T-helper 2 cell treated with Interferon-gamma antibody and Interleukin-4, amounts not matched to agents 5 μg/mL and 100 μg/mL, for 36 hours (primary cell): ENCODE results near the gene CDH13.

Experiments
- DNase-seq: peaks from one replicate; pipeline ENCODE4 v3.0.0; 2021; ENCODE audit warnings: low spot score
- H3K27ac Mint-ChIP-seq: one replicate; pipeline ENCODE4 v1.8.0; 2021; ENCODE audit warnings: mild to moderate bottlenecking, mixed read lengths
- H3K27me3 Mint-ChIP-seq: one replicate; pipeline ENCODE4 v1.8.0; 2021; ENCODE audit warnings: low read depth, mixed read lengths
- H3K36me3 Mint-ChIP-seq: one replicate; pipeline ENCODE4 v1.8.0; 2021; ENCODE audit warnings: low read depth, mixed read lengths
- H3K4me1 Mint-ChIP-seq: one replicate; pipeline ENCODE4 v1.8.0; 2021; ENCODE audit warnings: low read depth, mixed read lengths
- H3K4me3 Mint-ChIP-seq: one replicate; pipeline ENCODE4 v1.8.0; 2022; ENCODE audit warnings: mild to moderate bottlenecking, moderate library complexity, mixed read lengths
- H3K9me3 Mint-ChIP-seq: one replicate; pipeline ENCODE4 v1.8.0; 2021; ENCODE audit warnings: mixed read lengths

CDH13 gene

DNA sequence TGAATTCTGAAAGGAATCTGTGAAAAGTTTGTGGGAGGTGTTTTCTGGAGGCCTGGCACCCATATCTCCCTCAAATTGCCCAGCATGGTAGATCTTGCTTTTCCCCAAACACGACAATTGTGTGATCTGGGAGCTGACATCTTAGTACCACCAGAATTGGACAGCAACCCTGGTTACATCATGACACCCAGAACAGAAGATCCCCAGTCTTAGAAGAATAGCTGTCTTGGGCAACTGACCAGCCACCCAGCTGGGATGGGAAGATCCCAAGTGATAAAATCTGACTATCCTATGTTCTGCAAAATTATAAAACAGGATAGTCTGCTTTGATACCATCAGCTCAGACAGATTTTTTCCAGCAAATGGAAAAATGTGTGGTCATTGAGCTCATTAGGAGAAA lies 235.3 kb downstream of the CDH13 start:
- no peaks in the 10 kb centered on the region for H3K36me3 Mint-ChIP-seq
- no peaks in the 10 kb centered on the region for H3K27me3 Mint-ChIP-seq
- peaks cover 11% of the 10 kb centered on the region for H3K9me3 Mint-ChIP-seq
- H3K4me3 Mint-ChIP-seq = no peak overlapping the region
- H3K4me1 Mint-ChIP-seq = no peaks in the 10 kb centered on the region
- DNase-seq = no peak
- no peak overlapping the region for H3K27ac Mint-ChIP-seq

DNA sequence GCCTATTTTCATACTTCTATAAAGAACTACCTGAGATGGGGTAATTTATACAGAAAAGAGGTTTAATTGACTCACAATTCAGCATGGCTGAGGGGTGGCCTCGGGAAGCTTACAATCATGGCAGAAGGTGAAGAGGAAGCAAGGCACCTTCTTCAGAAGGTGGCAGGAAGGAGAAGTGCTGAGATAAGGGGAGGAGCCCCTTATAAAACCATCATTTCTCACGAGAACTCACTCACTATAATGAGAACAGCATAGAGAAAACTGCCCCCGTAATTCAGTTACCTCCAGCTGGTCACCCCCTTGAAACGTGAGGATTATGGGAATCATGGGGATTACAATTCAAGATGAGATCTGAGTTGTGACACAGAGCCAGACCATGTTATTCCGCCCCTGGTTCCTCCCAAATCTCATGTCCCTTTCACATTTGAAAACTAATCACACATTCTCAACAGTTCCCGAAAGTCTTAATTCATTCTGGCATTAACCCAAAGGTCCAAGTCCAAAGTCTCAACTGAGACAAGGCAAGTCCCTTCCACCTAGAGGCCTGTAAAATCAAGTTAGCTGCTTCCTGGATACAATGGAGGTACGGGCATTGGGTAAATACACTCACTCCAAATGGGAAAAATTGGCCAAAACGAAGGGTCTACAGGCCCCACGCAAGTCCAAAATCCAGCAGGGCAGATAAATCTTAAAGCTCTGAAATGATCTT lies 237.7 kb downstream of the CDH13 start:
- Mint-ChIP-seq H3K4me3 (no peak overlapping the region), H3K27ac (no peak overlapping the region), H3K9me3 (peaks cover 21% of the 10 kb centered on the region), H3K36me3 (no peaks in the 10 kb centered on the region), H3K4me1 (no peaks in the 10 kb centered on the region), H3K27me3 (no peaks in the 10 kb centered on the region)
- DNase-seq = no peak

DNA sequence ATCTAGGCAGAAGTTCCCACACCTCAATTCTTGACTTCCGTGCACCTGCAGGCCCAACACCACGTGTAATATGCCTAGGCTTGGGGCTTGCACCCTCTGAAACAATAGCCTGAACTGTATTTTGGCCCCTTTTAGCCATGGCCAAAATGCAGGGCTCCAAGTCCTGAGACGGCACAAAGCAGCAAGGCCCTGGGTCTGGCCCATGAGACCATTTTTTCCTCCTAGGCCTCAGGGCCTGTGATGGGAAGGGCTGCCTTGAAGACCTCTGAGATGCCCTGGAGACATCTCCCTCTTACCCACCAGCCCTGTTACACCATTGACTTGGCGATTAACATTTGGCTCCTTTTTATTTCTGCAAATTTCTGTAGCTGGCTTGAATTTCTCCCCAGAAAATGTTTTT lies 238.6 kb downstream of the CDH13 start:
- no peak for DNase-seq
- no peaks in the 10 kb centered on the region for H3K36me3 Mint-ChIP-seq
- no peaks in the 10 kb centered on the region for H3K4me1 Mint-ChIP-seq
- H3K27ac Mint-ChIP-seq = no peak overlapping the region
- no peaks in the 10 kb centered on the region for H3K27me3 Mint-ChIP-seq
- no peak overlapping the region for H3K4me3 Mint-ChIP-seq
- H3K9me3 Mint-ChIP-seq = peaks cover 25% of the 10 kb centered on the region

DNA sequence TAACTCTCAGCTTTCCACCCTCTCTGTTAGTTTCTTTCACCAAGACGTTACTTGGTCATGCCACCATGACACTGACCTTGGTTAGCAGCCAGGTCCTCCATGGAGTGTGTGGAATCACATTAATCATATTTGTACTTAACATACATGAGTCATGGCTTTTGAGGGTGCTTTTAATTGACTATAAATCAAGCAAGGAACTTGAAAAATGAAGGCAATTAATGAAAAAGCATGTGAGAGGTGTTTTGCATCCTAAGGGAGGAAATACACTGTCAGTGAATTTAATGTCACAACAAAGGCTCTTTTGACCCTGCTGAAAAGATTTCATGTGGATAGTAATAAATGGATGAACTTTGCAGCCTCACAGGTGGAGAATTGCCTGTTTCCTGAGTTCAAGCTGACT lies 240.7 kb downstream of the CDH13 start:
- no peak for DNase-seq
- no peak overlapping the region for H3K27ac Mint-ChIP-seq
- no peaks in the 10 kb centered on the region for H3K4me1 Mint-ChIP-seq
- H3K9me3 Mint-ChIP-seq = peaks cover 30% of the 10 kb centered on the region
- no peak overlapping the region for H3K4me3 Mint-ChIP-seq
- no peaks in the 10 kb centered on the region for H3K27me3 Mint-ChIP-seq
- no peaks in the 10 kb centered on the region for H3K36me3 Mint-ChIP-seq

DNA sequence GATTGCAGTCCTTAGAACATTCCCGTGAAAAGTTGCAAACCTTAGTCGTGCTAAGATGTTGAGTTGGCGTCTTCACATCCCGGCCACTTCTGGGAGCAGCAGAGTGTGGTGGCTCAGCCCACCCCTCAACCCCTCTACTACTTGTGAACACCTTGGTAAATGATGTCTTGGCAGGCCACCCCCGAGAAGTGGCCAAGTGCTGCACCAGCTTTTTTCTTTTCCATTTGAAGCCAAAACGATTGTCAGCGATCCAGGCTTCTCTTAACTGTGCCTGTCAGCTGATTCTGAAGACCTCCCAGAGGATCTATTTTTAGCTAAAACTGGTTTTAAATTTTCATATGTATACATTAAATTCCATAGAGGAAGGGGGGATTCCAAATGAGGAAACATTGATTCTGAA lies 247.5 kb downstream of the CDH13 start:
- H3K36me3 Mint-ChIP-seq = no peaks in the 10 kb centered on the region
- H3K4me1 Mint-ChIP-seq = no peaks in the 10 kb centered on the region
- no peak overlapping the region for H3K27ac Mint-ChIP-seq
- no peak overlapping the region for H3K4me3 Mint-ChIP-seq
- no peak for DNase-seq
- peaks cover 10% of the 10 kb centered on the region for H3K9me3 Mint-ChIP-seq
- H3K27me3 Mint-ChIP-seq = no peaks in the 10 kb centered on the region

DNA sequence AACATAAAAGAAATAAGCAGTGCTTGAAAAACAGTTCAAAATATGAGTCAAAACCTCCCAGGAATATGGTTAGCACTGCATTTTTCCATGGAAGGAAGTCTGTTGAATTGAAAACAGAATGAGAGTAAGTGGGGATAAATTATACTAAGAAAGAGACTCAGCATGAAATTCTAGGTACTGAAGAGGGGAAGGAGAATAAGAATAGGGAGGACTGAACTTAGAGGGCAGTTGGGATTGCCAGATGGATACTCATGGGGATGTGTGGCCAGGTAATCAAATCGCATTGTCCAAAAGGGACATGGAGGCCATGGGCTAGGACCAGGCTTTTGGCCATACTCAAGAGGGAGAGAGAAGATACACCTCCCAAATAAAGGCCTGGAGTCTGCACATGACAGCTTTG lies 247.9 kb downstream of the CDH13 start:
- Mint-ChIP-seq H3K36me3 (no peaks in the 10 kb centered on the region), H3K9me3 (peaks cover 8% of the 10 kb centered on the region), H3K4me1 (no peaks in the 10 kb centered on the region), H3K27me3 (no peaks in the 10 kb centered on the region), H3K27ac (no peak overlapping the region), H3K4me3 (no peak overlapping the region)
- no peak for DNase-seq

DNA sequence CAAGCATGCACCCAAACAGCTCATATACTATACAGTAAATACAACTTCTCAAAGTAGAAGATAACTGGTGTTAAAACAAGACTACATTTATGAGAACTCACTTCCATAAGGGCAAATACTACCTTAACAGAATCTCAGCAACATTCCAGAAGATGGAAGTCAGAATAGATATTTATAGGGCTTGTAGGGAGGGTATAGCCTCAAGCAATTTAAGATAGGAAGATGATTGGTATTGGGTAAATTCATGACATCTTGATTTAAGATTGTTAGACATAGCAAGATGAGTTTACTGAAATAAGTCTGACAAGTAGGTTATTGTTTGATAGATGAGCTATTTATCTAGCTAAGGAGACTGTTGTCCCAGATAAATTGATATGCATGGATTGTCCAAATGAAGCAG lies 250.2 kb downstream of the CDH13 start:
- Mint-ChIP-seq H3K36me3 (no peaks in the 10 kb centered on the region), H3K9me3 (no peaks in the 10 kb centered on the region), H3K4me1 (no peaks in the 10 kb centered on the region), H3K27ac (no peak overlapping the region), H3K27me3 (no peaks in the 10 kb centered on the region), H3K4me3 (no peak overlapping the region)
- no peak for DNase-seq

DNA sequence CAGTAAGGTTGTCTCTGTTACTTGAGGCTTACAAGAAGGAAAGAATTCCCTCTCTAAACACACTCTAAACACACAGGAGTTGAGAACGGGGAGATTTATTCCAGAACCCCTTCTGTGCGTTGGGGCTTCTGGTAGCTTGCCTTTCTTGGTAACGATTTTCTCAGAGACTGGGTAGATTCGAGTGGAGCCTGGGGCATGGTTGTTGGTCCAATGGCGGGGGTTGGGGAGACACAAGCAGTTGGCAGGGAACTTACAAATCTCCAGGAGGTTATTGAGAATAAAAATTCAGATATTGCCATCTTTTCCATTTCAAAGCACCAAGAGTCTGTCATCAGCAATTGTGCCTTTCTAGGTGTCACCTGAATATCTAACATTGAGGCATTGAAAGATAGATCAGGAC lies 251.7 kb downstream of the CDH13 start:
- Mint-ChIP-seq H3K9me3 (no peaks in the 10 kb centered on the region), H3K27me3 (no peaks in the 10 kb centered on the region), H3K4me1 (no peaks in the 10 kb centered on the region), H3K27ac (no peak overlapping the region), H3K4me3 (no peak overlapping the region), H3K36me3 (no peaks in the 10 kb centered on the region)
- DNase-seq = no peak

DNA sequence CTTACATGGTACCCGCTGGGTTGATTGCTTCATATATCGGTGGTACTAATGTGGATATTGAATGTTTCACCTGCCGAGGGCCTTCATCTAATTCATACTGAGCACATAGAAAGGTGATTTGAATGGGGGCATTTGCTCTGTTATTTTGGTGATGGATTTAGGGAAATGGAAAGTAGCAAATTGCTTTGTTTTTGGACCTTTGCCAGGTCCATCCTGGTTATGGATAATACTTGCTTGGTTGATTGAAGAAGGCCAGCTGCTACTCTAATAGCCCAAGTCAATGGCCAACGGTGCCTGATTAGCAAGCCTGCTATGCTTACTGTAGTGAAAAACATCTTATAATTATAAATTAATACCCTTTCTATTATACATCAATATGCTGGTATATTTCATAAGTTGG lies 253.6 kb downstream of the CDH13 start:
- Mint-ChIP-seq H3K4me3 (no peak overlapping the region), H3K9me3 (no peaks in the 10 kb centered on the region)

DNA sequence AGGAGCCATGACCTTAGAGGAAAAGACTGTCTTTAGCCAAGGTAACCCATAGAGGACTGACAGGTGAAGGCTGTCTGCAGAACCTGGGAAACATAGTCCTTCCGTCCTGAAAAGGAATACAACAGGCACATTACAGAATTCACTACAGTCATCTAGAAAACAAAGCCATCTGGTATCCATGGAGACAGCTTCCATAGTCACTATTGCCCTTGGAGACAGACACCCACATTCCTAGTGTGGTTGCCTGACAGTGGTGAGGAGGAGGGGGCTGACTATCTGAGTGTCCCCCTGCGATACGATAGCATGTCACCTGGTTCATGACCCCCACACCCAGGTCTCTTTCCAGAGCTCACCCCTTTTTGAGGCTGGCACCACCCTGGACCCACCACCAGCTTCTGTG lies 254.7 kb downstream of the CDH13 start:
- Mint-ChIP-seq H3K27ac (no peak overlapping the region), H3K4me3 (no peak overlapping the region), H3K9me3 (no peaks in the 10 kb centered on the region), H3K27me3 (no peaks in the 10 kb centered on the region), H3K4me1 (no peaks in the 10 kb centered on the region), H3K36me3 (no peaks in the 10 kb centered on the region)
- DNase-seq = no peak

More for the DNA sequence above, 253.6 kb downstream of the CDH13 start:
- Mint-ChIP-seq H3K27me3 (no peaks in the 10 kb centered on the region), H3K36me3 (no peaks in the 10 kb centered on the region), H3K4me1 (no peaks in the 10 kb centered on the region), H3K27ac (no peak overlapping the region)
- DNase-seq = no peak

DNA sequence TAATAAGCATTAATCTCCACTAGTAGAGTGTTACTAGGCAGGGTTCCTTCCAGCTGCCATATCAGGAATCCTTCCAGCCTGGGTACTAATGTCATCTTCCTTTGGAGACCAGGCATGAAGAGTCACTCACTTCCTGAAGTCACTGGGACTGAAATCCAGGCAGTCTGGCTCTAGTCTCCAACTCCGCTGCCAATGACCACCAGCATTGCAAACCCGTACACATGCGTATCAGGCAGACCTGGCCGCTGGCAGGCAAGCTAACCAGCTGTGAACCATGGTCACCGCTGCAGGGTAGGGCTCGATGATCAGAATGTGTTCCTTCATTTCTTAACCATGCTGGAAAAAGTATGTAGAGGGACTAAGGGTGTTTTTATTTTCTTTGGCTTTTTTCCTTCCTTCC lies 255.5 kb downstream of the CDH13 start:
- H3K27ac Mint-ChIP-seq = no peak overlapping the region
- no peaks in the 10 kb centered on the region for H3K4me1 Mint-ChIP-seq
- DNase-seq = no peak
- H3K4me3 Mint-ChIP-seq = no peak overlapping the region
- no peaks in the 10 kb centered on the region for H3K9me3 Mint-ChIP-seq
- no peaks in the 10 kb centered on the region for H3K27me3 Mint-ChIP-seq
- no peaks in the 10 kb centered on the region for H3K36me3 Mint-ChIP-seq

DNA sequence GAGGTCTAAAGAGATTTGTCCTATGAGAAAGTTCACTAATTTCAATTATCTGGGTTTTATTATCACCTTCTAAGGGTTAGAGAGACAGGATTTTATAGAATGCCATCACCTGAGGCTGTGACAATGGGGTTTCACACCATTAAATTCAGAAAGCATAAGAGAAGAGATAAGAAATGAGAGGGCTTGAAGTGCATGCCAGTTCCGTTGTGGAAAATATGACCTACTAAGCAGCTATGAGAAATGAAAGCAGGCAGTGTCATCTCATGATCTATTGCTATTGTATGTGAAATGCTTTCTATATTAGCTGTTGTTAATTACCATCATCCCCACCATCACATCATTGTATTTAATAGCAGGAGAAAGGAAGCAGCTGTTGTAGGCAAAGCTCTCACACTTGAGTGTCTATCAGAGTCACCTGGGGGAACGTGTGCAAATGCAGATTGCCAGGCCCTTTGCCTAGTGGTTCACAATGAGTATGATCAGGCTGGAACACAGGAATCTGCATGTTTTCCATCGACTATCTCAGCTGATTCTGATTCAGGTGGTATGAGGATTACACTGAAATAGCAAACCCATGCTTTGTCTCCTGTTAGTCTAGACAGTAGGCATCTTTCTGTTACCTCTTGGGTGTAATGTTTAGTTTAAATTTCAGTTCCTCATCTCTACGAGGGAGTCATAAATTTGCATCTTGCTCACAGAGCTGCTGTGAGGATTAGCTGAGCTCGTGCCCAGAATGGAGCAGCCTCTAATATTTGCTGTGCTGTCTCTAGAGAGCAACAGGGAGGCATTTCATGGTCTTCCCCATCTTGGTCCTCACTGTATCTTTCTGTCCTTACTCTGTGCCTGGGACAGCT lies 256.4 kb downstream of the CDH13 start:
- no peaks in the 10 kb centered on the region for H3K27me3 Mint-ChIP-seq
- no peak overlapping the region for H3K4me3 Mint-ChIP-seq
- no peaks in the 10 kb centered on the region for H3K36me3 Mint-ChIP-seq
- no peaks in the 10 kb centered on the region for H3K9me3 Mint-ChIP-seq
- no peaks in the 10 kb centered on the region for H3K4me1 Mint-ChIP-seq
- no peak overlapping the region for H3K27ac Mint-ChIP-seq
- no peak for DNase-seq

DNA sequence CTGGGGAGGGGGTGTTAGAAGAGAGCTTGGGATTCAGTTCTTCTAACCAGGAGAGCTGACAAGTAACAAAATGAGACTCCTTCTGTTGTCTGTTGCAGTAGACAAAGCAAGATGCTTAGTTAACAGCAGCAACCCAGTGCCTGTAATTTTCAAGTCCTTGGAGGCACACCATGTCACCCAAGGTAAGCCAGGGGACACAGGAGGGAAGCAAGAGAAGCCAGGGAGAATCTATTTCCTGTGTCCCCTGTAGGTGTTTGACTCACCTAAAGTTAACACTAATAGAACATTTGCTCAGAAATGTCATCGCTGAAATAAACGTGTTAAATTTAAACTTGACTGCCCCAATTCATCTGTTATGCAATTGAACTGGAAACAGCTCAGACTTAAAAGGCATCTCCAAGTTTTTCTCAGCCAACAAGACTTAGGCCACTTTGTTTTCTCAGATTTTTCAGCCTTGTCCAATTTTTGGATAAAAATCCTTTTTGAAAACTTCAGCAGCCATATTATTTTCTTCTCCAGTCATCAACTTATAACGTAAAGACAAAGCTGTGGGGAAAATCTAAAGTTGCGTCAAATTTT lies 257.6 kb downstream of the CDH13 start:
- H3K4me3 Mint-ChIP-seq = no peak overlapping the region
- no peak for DNase-seq
- H3K36me3 Mint-ChIP-seq = no peaks in the 10 kb centered on the region
- no peaks in the 10 kb centered on the region for H3K4me1 Mint-ChIP-seq
- no peak overlapping the region for H3K27ac Mint-ChIP-seq
- no peaks in the 10 kb centered on the region for H3K9me3 Mint-ChIP-seq
- H3K27me3 Mint-ChIP-seq = no peaks in the 10 kb centered on the region

DNA sequence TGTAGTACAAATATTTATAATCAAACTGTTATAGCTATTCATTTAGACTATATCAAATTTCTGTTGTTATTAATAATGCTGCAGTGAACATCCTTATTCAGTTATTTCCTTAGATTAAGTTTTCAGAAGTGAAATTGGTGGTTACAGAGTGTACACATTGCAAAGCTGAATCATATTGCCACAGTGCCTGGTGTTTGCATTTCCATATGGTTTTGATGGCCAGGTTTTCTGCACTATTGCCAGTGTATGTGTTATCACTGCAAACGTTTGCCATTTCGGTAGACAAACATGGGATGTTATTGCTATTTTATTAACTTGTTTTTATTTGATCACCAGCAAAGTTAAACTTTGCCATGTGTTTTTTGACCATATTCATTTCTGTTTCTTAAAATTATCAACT lies 259.4 kb downstream of the CDH13 start:
- Mint-ChIP-seq H3K27ac (no peak overlapping the region), H3K4me1 (no peaks in the 10 kb centered on the region), H3K27me3 (no peaks in the 10 kb centered on the region), H3K36me3 (no peaks in the 10 kb centered on the region), H3K4me3 (no peak overlapping the region), H3K9me3 (no peaks in the 10 kb centered on the region)
- no peak for DNase-seq
